Activated CD4-positive, alpha-beta memory T cell treated with anti-CD3 and anti-CD28 coated beads for 36 hours (primary cell): ENCODE measurements around the gene C12orf57. TPM values are rescaled to one million over a fixed set of nuclear protein-coding genes. Genes with fewer than 3 reads are reported as not detected.

ENCODE experiments used
- CTCF ChIA-PET: fragments of 350-600 bp; sonication (Branson Sonifier 250); formaldehyde crosslinking; loops from one replicate; lab custom pipeline; 2021; ENCODE audit warnings: antibody characterized with exemption, inconsistent platforms; lab: Charles Lee
- POLR2A ChIA-PET: fragments of 350-600 bp; sonication (Branson Sonifier 250); formaldehyde crosslinking; loops from one replicate; lab custom pipeline; 2021; ENCODE audit warnings: antibody characterized with exemption; lab: Charles Lee
- DNase-seq: peaks from one replicate; pipeline ENCODE4 v3.0.0-alpha.2; 2020
- H3K27ac Mint-ChIP-seq: one replicate; pipeline ENCODE4 v1.8.0; 2021; ENCODE audit warnings: mixed read lengths
- H3K27me3 Mint-ChIP-seq: one replicate; pipeline ENCODE4 v1.8.0; 2021; ENCODE audit warnings: mixed read lengths
- H3K36me3 Mint-ChIP-seq: one replicate; pipeline ENCODE4 v1.8.0; 2021; ENCODE audit warnings: mixed read lengths
- H3K4me1 Mint-ChIP-seq: one replicate; pipeline ENCODE4 v1.8.0; 2021; ENCODE audit warnings: low read depth, mixed read lengths
- H3K4me3 Mint-ChIP-seq: one replicate; pipeline ENCODE4 v1.8.0; 2021; ENCODE audit warnings: mild to moderate bottlenecking, mixed read lengths
- H3K9me3 Mint-ChIP-seq: one replicate; pipeline ENCODE4 v1.8.0; 2021; ENCODE audit warnings: mixed read lengths
- intact Hi-C: fragments of 100-400 bp; cut with micrococcal nuclease; formaldehyde crosslinking; loops from one replicate; pipeline ENCODE4 v1.15.1; 2023
- total RNA-seq, 2 experiments: library from RNA; stranded (reverse); gene quantifications; one replicate each; pipeline ENCODE4 v1.2.3, GENCODE V29; 2021

Gene C12orf57
- total RNA-seq, 2 experiments from 2014 or later: 257 to 272 TPM

DNA sequence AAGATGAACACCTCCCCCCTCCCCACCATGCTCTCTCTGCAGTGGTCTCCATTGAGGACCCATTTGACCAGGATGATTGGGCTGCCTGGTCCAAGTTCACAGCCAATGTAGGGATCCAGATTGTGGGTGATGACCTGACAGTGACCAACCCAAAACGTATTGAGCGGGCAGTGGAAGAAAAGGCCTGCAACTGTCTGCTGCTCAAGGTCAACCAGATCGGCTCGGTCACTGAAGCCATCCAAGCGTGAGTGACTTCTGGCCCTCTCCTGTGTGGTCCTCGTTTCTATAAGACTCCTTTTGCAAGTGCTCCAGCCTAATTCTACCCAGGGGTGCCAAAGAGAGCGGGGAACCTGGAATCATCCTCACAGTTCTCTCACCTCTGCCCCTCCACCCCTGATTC, 22.3 kb upstream of the C12orf57 start:
- Mint-ChIP-seq H3K4me1 (peaks cover 30% of the 10 kb centered on the region), H3K27me3 (no peaks in the 10 kb centered on the region), H3K4me3 (no peak overlapping the region), H3K27ac (no peak overlapping the region), H3K9me3 (no peaks in the 10 kb centered on the region), H3K36me3 (peaks cover 34% of the 10 kb centered on the region)
- ChIA-PET POLR2A (interaction anchor here (1.5 kb wide), 2 partner anchors 18 to 22 kb away, joined by 3 read pairs; partner anchors contain the start of genes C12orf57 and RNU7-1), CTCF (interaction anchor here (0.7 to 1.4 kb wide), 5 partner anchors 10 to 97 kb away, joined by 3 to 4 read pairs (median 3); partner anchors contain the start of gene LPCAT3)
- intact Hi-C loops: loop anchor here (5.0 kb wide), 1 partner anchor 171 kb away; the partner anchor contains the start of gene C1R
- no peak for DNase-seq

DNA sequence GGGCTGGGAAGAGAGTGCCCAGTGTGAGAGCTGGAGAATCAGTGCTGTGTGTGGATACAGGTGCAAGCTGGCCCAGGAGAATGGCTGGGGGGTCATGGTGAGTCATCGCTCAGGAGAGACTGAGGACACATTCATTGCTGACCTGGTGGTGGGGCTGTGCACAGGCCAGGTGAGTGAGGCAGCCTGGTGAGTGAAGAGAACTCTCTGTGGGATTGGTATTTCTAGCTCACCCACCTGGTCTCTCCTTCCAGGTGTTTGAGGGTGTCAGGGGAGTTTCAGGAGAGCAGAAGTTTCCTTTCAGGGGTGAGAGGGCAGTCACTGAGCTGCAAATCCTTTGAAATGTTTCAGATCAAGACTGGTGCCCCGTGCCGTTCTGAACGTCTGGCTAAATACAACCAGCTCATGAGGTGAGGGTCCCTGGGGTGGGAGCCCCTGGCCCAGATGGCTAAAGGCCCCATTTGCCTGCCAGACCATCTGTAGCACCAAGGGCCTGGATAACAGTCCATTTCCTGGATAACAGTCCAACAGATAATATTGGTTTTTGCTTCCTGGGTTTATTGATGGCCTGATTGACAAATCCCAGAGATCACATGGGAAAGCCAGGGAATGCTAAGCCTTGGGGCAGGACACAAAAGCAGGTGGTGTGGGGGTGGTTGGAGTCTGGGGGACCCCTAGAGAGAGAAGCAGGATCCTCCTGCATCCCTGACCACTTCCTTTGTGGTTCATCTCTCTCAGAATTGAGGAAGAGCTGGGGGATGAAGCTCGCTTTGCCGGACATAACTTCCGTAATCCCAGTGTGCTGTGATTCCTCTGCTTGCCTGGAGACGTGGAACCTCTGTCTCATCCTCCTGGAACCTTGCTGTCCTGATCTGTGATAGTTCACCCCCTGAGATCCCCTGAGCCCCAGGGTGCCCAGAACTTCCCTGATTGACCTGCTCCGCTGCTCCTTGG, 21.6 kb upstream of the C12orf57 start:
- Mint-ChIP-seq H3K4me1 (peaks cover 37% of the 10 kb centered on the region), H3K4me3 (no peak overlapping the region), H3K36me3 (peaks cover 28% of the 10 kb centered on the region), H3K27ac (no peak overlapping the region), H3K9me3 (no peaks in the 10 kb centered on the region), H3K27me3 (no peaks in the 10 kb centered on the region)
- DNase-seq: no peak
- intact Hi-C loops: loop anchor here (5.0 kb wide), 1 partner anchor 170 kb away; the partner anchor contains the start of gene C1R
- ChIA-PET CTCF (interaction anchor here (0.7 to 4.8 kb wide), 7 partner anchors 10 to 96 kb away, joined by 3 to 42 read pairs (median 4); partner anchors contain the start of genes C12orf57, LPCAT3 and RNU7-1), POLR2A (interaction anchor here (1.5 kb wide), 2 partner anchors 17 to 21 kb away, joined by 3 read pairs; partner anchors contain the start of genes C12orf57 and RNU7-1)

DNA sequence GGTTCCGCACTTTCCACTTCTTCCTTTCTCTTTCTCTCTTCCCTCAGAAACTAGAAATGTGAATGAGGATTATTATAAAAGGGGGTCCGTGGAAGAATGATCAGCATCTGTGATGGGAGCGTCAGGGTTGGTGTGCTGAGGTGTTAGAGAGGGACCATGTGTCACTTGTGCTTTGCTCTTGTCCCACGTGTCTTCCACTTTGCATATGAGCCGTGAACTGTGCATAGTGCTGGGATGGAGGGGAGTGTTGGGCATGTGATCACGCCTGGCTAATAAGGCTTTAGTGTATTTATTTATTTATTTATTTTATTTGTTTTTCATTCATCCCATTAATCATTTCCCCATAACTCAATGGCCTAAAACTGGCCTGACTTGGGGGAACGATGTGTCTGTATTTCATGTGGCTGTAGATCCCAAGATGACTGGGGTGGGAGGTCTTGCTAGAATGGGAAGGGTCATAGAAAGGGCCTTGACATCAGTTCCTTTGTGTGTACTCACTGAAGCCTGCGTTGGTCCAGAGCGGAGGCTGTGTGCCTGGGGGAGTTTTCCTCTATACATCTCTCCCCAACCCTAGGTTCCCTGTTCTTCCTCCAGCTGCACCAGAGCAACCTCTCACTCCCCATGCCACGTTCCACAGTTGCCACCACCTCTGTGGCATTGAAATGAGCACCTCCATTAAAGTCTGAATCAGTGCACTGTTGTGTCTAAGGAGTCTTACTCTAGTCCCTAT, 20.7 kb upstream of the C12orf57 start:
- H3K27ac Mint-ChIP-seq: no peak overlapping the region
- ChIA-PET CTCF (interaction anchor here (0.7 to 4.8 kb wide), 11 partner anchors 11 to 186 kb away, joined by 3 to 42 read pairs (median 12); partner anchors contain the start of genes C12orf57, C1RL, ENO2 and RNU7-1), POLR2A (interaction anchor here (0.8 to 4.7 kb wide), 6 partner anchors 14 to 51 kb away, joined by 3 to 39 read pairs (median 6); partner anchors contain the start of genes C12orf57, RNU7-1 and SPSB2)
- H3K4me3 Mint-ChIP-seq: no peak overlapping the region
- no peaks in the 10 kb centered on the region for H3K27me3 Mint-ChIP-seq
- H3K4me1 Mint-ChIP-seq: peaks cover 37% of the 10 kb centered on the region
- H3K9me3 Mint-ChIP-seq: no peaks in the 10 kb centered on the region
- DNase-seq: no peak
- intact Hi-C loops: loop anchor here (5.0 kb wide), 1 partner anchor 169 kb away; the partner anchor contains the start of gene C1R
- peaks cover 22% of the 10 kb centered on the region for H3K36me3 Mint-ChIP-seq

DNA sequence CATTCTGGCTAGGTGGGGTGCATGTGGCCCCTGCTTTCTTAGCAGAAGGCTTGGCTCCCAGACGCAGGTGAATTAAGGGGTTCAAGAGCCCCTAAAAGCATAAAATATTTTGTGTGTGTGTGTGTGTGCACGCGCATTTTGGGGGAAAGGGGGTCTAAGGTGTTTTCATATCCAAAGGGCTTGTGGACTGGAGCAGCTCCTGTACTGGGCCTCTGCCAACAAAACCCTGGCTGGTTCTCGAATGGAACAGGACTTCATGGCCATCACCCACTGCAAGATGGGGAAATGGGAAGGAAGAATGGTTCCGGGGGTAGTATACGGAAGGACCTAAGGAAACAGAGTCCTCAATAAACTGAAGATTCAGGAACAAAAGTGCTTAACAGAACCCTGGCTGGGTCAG, 20.0 kb upstream of the C12orf57 start:
- peaks cover 41% of the 10 kb centered on the region for H3K4me1 Mint-ChIP-seq
- no peak for DNase-seq
- no peaks in the 10 kb centered on the region for H3K27me3 Mint-ChIP-seq
- H3K9me3 Mint-ChIP-seq: no peaks in the 10 kb centered on the region
- no peak overlapping the region for H3K4me3 Mint-ChIP-seq
- intact Hi-C loops: loop anchor here (1.0 to 5.0 kb wide), 6 partner anchors 14 to 185 kb away; partner anchors contain the start of genes C12orf57, C1R and C1RL
- POLR2A ChIA-PET: interaction anchor here (0.8 to 4.7 kb wide), 5 partner anchors 11 to 51 kb away, joined by 3 to 39 read pairs (median 10); partner anchors contain the start of genes C12orf57, RNU7-1 and SPSB2
- H3K27ac Mint-ChIP-seq: no peak overlapping the region
- H3K36me3 Mint-ChIP-seq: peaks cover 25% of the 10 kb centered on the region
- CTCF ChIA-PET: interaction anchor here (0.6 to 4.8 kb wide), 17 partner anchors 10 to 185 kb away, joined by 3 to 42 read pairs (median 8); partner anchors contain the start of genes C12orf57, C1RL, ENO2 and RNU7-1

DNA sequence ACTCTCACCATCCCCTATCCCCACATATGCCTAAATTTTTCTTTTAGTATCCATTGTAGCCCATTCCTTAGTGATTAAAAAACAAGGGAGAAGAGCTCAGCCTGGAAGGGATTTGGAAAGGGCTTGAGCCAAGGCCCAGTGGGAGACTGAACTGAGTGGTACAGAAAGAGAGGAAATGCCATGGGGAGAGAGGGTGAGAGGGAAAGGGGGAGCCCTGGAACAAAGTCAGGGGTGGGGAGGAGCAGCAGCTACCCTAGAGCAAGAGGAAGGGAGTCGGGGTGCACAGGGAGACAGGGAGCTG, 18.6 kb upstream of the C12orf57 start:
- intact Hi-C loops: loop anchor here (2.0 kb wide), 2 partner anchors 36 to 184 kb away; partner anchors contain the start of gene C1RL
- H3K27ac Mint-ChIP-seq: peak overlapping the region; percentile 60
- H3K9me3 Mint-ChIP-seq: no peaks in the 10 kb centered on the region
- CTCF ChIA-PET: interaction anchor here (0.6 to 4.8 kb wide), 22 partner anchors 8 to 188 kb away, joined by 3 to 42 read pairs (median 8); partner anchors contain the start of genes C12orf57, C1RL, ENO2 and RNU7-1
- POLR2A ChIA-PET: interaction anchor here (1.4 to 4.7 kb wide), 6 partner anchors 9 to 53 kb away, joined by 3 to 39 read pairs (median 10); partner anchors contain the start of genes C12orf57, ENO2, RNU7-1 and SPSB2
- H3K4me1 Mint-ChIP-seq: peaks cover 48% of the 10 kb centered on the region
- no peaks in the 10 kb centered on the region for H3K27me3 Mint-ChIP-seq
- H3K4me3 Mint-ChIP-seq: no peak overlapping the region
- H3K36me3 Mint-ChIP-seq: peaks cover 16% of the 10 kb centered on the region
- no peak for DNase-seq

DNA sequence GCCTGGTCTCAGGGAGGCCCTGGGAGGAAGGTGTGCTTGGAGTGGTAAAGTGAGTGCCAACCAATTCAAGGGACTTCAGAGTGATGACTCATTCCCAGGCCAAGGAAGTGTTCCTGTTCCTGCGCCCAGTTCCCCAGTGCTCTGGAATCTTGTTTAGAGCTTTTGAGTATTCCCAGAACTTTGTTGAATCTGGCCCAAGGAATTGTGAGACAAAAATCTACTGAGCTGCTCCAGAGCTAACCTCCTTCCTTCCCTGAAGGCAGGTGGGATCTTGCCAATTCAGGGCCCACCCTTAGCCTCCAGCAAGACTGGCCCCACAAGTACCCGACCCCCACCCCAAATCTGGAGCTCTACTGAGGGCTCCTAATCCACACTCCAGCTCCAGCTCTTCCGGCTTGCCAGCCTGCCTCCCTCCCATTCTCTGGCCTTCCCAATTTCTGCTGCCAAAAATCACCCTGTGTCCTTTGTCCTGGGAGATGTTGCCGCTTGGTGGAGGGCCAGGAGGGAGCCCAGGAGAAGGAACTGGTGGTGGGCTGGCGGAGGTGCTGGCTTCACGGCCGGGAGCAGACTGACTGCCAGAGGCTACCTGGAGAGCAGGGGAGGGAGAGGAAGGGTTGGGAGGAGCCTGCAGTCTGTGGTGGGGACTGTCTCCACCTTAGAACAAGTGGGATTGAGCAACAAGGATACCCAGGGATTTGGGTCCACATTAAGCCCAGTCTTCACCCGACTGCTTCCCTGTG, 18.1 kb upstream of the C12orf57 start:
- H3K27me3 Mint-ChIP-seq: no peaks in the 10 kb centered on the region

DNA sequence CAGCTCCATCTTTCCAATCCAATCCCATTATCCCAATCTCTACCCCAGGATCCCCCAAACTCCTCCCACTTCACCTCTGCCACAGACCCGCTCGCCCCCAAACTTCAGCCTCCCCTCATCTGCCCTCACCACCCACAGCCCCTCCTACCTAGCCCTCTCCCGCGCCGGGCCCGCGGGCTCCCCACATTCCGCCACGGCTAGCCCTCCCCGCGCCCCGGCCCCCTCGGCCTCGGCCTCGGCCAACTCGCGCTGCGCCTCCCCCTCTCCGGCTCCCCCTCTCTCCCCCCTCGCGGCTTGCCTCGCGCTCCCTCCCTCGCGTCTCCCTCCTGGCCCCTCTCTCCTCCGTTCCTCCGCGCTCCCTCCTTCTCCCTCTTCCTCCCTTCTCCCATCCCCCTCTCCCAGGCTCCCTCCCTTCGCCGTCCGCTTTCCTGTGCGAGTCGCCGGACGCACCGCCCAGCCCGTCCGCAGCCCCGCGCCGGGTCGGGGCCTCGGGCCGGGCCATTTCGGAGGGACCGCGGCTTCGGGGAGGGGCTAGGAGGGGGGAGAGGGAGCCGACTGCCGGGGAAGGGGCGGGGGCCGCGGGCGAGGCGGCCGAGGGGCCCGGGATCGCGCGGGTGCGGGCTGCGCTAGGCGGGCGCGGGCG, 16.3 kb upstream of the C12orf57 start, which contains the start of gene ATN1:
Gene ATN1, plus strand, starts transcription at position 581 of the 643 bp plus-strand sequence. CDS start 6,043 bp downstream, outside the sequence.
- Mint-ChIP-seq H3K9me3 (no peaks in the 10 kb centered on the region), H3K4me3 (peak within 1 kb of the TSS; percentile 84), H3K27ac (peak within 1 kb of the TSS; percentile 89), H3K4me1 (peaks cover 64% of the 10 kb centered on the region), H3K27me3 (no peaks in the 10 kb centered on the region), H3K36me3 (peaks cover 7% of the 10 kb centered on the region)
- peak; percentile 61 for DNase-seq
- intact Hi-C loops: loop anchor here (1.0 kb wide), 1 partner anchor 9 kb away; no protein-coding TSS in a partner anchor
- POLR2A ChIA-PET: interaction anchor here (1.0 to 4.7 kb wide), 8 partner anchors 9 to 55 kb away, joined by 3 to 39 read pairs (median 12); partner anchors contain the start of genes C12orf57, RNU7-1 and SPSB2
- CTCF ChIA-PET: interaction anchor here (0.8 to 4.8 kb wide), 7 partner anchors 11 to 181 kb away, joined by 3 to 42 read pairs (median 7); partner anchors contain the start of genes C12orf57, ENO2, RNU7-1 and SPSB2

More for the DNA sequence above, 18.1 kb upstream of the C12orf57 start:
- DNase-seq: no peak
- Mint-ChIP-seq H3K4me1 (peaks cover 50% of the 10 kb centered on the region), H3K4me3 (no peak overlapping the region), H3K36me3 (peaks cover 16% of the 10 kb centered on the region), H3K27ac (no peak overlapping the region), H3K9me3 (no peaks in the 10 kb centered on the region)
- ChIA-PET POLR2A (interaction anchor here (0.7 to 4.7 kb wide), 7 partner anchors 9 to 59 kb away, joined by 3 to 39 read pairs (median 10); partner anchors contain the start of genes C12orf57, ENO2, RNU7-1 and SPSB2), CTCF (interaction anchor here (0.6 to 4.8 kb wide), 23 partner anchors 8 to 187 kb away, joined by 3 to 42 read pairs (median 7); partner anchors contain the start of genes C12orf57, C1RL, ENO2 and RNU7-1)
- intact Hi-C loops: loop anchor here (2.0 kb wide), 2 partner anchors 35 to 183 kb away; partner anchors contain the start of gene C1RL

DNA sequence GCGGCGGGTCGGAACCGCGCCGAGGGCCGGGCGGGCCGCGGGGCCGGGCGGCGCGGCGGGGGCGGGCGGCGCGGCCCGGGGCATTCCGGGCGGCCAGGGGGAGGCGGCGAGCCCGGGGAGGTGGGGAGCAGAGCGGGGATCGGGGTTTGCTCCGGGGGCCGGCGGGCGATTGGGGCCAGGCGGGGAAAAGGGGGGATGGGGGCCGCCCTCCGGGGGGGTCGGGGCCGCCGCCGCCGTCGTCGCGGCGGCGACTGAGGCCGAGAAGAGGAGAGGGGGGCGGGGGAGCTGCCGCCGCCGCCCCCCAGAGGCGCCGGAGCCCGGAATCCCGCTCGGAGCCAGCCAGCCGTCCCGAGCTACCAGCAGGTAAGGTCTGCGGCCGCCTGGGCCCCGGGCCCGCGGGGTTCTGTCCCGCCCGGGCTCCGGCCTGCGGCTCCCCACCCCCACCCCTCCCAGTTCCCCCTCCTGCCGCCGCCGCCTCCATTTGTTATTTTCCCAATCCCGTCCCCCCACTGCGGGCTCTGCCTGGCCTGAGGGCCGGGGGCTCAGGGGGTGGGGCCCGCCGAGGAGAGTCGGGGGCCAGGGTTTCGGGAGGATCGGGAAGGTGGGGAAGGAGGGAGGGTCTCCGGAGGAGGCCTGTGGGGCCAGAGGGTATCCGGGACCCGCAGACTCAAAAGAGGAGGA, 15.7 kb upstream of the C12orf57 start:
- Mint-ChIP-seq H3K4me1 (peaks cover 69% of the 10 kb centered on the region), H3K36me3 (peaks cover 3% of the 10 kb centered on the region), H3K27me3 (no peaks in the 10 kb centered on the region), H3K27ac (peak overlapping the region; percentile 89), H3K9me3 (no peaks in the 10 kb centered on the region), H3K4me3 (peak overlapping the region; percentile 84)
- intact Hi-C loops: loop anchor here (1.0 kb wide), 1 partner anchor 8 kb away; no protein-coding TSS in a partner anchor
- ChIA-PET CTCF (interaction anchor here (0.6 to 2.2 kb wide), 7 partner anchors 10 to 75 kb away, joined by 3 to 12 read pairs (median 3); partner anchors contain the start of genes C12orf57 and RNU7-1), POLR2A (interaction anchor here (1.1 to 2.7 kb wide), 6 partner anchors 10 to 56 kb away, joined by 3 to 28 read pairs (median 6); partner anchors contain the start of genes C12orf57, RNU7-1 and SPSB2)
- no peak for DNase-seq
